ENCODE data around the gene PHIP. TPM values are rescaled to one million over a fixed set of nuclear protein-coding genes. Genes with fewer than 3 reads are reported as not detected.

Gene PHIP
- total and polyA plus RNA-seq, 9 of the 15 experiments (the other 6 are each of a cell fraction or from before 2014, with no cell fraction given): 8.1 to 36.3 (median 16.5) TPM

GRCh38 chr6:78947529-78947928 lies 130.5 kb downstream of the PHIP start:
- intact Hi-C loops (cut with micrococcal nuclease): loop anchor here (10.0 kb wide), 1 partner anchor 517 kb away; no protein-coding TSS in a partner anchor

More at GRCh38 chr6:78947529-78947928, 130.5 kb downstream of the PHIP start:
- Histone ChIP-seq H3K79me2 (ENCODE audit: control insufficient read depth, insufficient read depth, low read length) (no peaks in the 10 kb centered on the region), H3K4me1 (replicated peaks in 1 of 2; ENCODE audit: control insufficient read depth in 2 of 2, insufficient read depth in 2 of 2, low read length in 2 of 2) (no peaks in the 10 kb centered on the region), H3K27ac (ENCODE audit: extremely low read depth, low read depth, low read length) (no peak overlapping the region), H3K36me3 (ENCODE audit: control insufficient read depth, insufficient read depth, low read length) (peaks cover 93% of the 10 kb centered on the region), H3K9me3 (replicated peaks; ENCODE audit: control insufficient read depth, insufficient read depth, low read depth, low read length) (peaks cover 2% of the 10 kb centered on the region), H4K20me1 (replicated peaks; ENCODE audit: control insufficient read depth, insufficient read depth, low read length) (no peaks in the 10 kb centered on the region), H3K4me2 (ENCODE audit: insufficient read depth, low read length) (no peak overlapping the region), H3K9ac (ENCODE audit: insufficient read depth in 1 of 2, low read depth in 2 of 2, low read length in 2 of 2) (no peak overlapping the region), H2AFZ (ENCODE audit: low read depth, low read length) (no peak overlapping the region), H3K9me1 (ENCODE audit: control insufficient read depth, insufficient read depth, low read length) (no peaks in the 10 kb centered on the region), H3K4me3 (no peak overlapping the region), H3K27me3 (ENCODE audit: control insufficient read depth in 2 of 2, insufficient read depth in 2 of 2, low read length in 2 of 2) (no peaks in the 10 kb centered on the region)
- TF ChIP-seq NR2C1 (IDR thresholded peaks at IDR 0.05) (no peak), NR2C1 (tag; IDR thresholded peaks at IDR 0.05) (no peak), ZC3H4 (CRISPR knock-in tag; IDR thresholded peaks at IDR 0.05; ENCODE audit: borderline replicate concordance) (no peak), HEY1 (CRISPR knock-in tag; IDR thresholded peaks at IDR 0.05; ENCODE audit: borderline replicate concordance) (no peak), FOXK2 (conservative IDR thresholded peaks at IDR 0.05 in 1 of 2, IDR thresholded peaks at IDR 0.05 in 1 of 2; ENCODE audit: low read depth in 2 of 2) (no peak), SLC30A9 (CRISPR knock-in tag; IDR thresholded peaks at IDR 0.05) (no peak), ZNF766 (CRISPR knock-in tag; conservative IDR thresholded peaks at IDR 0.05) (no peak), TFAM (CRISPR knock-in tag; conservative IDR thresholded peaks at IDR 0.05) (no peak), THRAP3 (IDR thresholded peaks at IDR 0.05; ENCODE audit: borderline replicate concordance) (no peak), SIX5 (IDR thresholded peaks at IDR 0.05; ENCODE audit: borderline replicate concordance in 1 of 2, insufficient read depth in 1 of 2, low read depth in 1 of 2, low read length in 2 of 2) (no peak), ELF2 (CRISPR knock-in tag; IDR thresholded peaks at IDR 0.05) (no peak), ZNF253 (CRISPR knock-in tag; conservative IDR thresholded peaks at IDR 0.05) (no peak), L3MBTL2 (IDR thresholded peaks at IDR 0.05) (no peak), IRF1 (CRISPR knock-in tag; IDR thresholded peaks at IDR 0.05; ENCODE audit: borderline replicate concordance) (no peak), RBM14 (IDR thresholded peaks at IDR 0.05; ENCODE audit: borderline replicate concordance, insufficient read depth, low read depth, low read length) (no peak), XRCC3 (IDR thresholded peaks at IDR 0.05) (no peak)
- no peak for ATAC-seq
- no peak for FAIRE-seq
- ChIA-PET CTCF (ENCODE audit: low intra/inter-chr PET ratio) (no interaction called here), POLR2A (interaction anchor here (0.9 kb wide), 1 partner anchor 12 kb away, joined by 3 read pairs; no protein-coding TSS in a partner anchor)
- 84% methylated on average over 2 of the region's 2 CpGs for WGBS (ENCODE audit: insufficient coverage, low coverage, missing lambda C conversion rate)
- no TSS peak for BruUV-seq (replicated peaks)
- in situ Hi-C loops (cut with MboI): no loop called here
- no peak for DNase-seq (ENCODE audit: extremely low read depth in 1 of 4, low spot score in 3 of 4)

All from K562 (cell line).